Esophagus muscularis mucosa (tissue), 4 donors: ENCODE measurements around the gene COL4A6. TPM values are rescaled to one million over a fixed set of nuclear protein-coding genes. Genes with fewer than 3 reads are reported as not detected.

Experiments used
- DNase-seq: peaks from one replicate; pipeline ENCODE4 v3.0.0-alpha.2; 2017; ENCODE audit errors: extremely low spot score
- H3K27ac ChIP-seq, 4 donors: fragments of 200-600 bp; sonication (generic); replicated peaks in 1 of 4; 1 replicate in 3 of 4; 2 replicates in 1 of 4; pipeline ENCODE4 v1.5.1; 2016 to 2019; ENCODE audit warnings: mild to moderate bottlenecking in 1 of 4
- H3K27me3 ChIP-seq, 4 donors: fragments of 200-600 bp; sonication (generic); one replicate each; pipeline versions ENCODE4 v1.5.1 to v1.6.0; 2016 to 2019
- H3K36me3 ChIP-seq, 4 donors: fragments of 200-600 bp; sonication (generic); one replicate each; pipeline ENCODE4 v1.5.1; 2016 to 2019
- H3K4me1 ChIP-seq, 4 donors: fragments of 200-600 bp; sonication (generic); one replicate each; pipeline ENCODE4 v1.5.1; 2016 to 2019
- H3K4me3 ChIP-seq, 4 donors: fragments of 200-600 bp; sonication (generic); 1 replicate in 2 of 4; 2 replicates in 2 of 4; pipeline ENCODE4 v1.5.1; 2016 to 2019; ENCODE audit warnings: mild to moderate bottlenecking in 4 of 4, moderate library complexity in 1 of 4
- H3K9me3 ChIP-seq, 4 donors: fragments of 200-600 bp; sonication (generic); 1 replicate in 3 of 4; 2 replicates in 1 of 4; pipeline ENCODE4 v1.5.1; 2016 to 2019
- CTCF ChIP-seq, 3 experiments: fragments of 200-600 bp in 2 of 3; fragments of 450-650 bp in 1 of 3; sonication (generic) in 2 of 3; IDR thresholded peaks; one replicate each; pipeline ENCODE4 v1.5.1; 2017 to 2019; ENCODE audit warnings: antibody characterized with exemption in 3 of 3, mild to moderate bottlenecking in 2 of 3, moderate library complexity in 1 of 3
- EP300 ChIP-seq: sonication (generic); formaldehyde crosslinking; IDR thresholded peaks from one replicate; pipeline ENCODE4 v1.6.1; 2017; ENCODE audit warnings: antibody characterized with exemption
- POLR2A ChIP-seq: fragments of 450-650 bp; IDR thresholded peaks from one replicate; pipeline ENCODE4 v1.6.1; 2017; ENCODE audit warnings: antibody characterized with exemption, moderate library complexity, mild to moderate bottlenecking, low read depth
- POLR2AphosphoS5 ChIP-seq, 2 donors: sonication (generic); formaldehyde crosslinking; IDR thresholded peaks; one replicate each; pipeline ENCODE4 v1.6.1; 2017; ENCODE audit warnings: antibody characterized with exemption in 2 of 2
- WGBS: methylation state at CpG from one replicate; pipeline ENCODE4 v1.1.5; 2018; 5-methylcytosine and 5-hydroxymethylcytosine counted together
- intact Hi-C: fragments of 100-400 bp; cut with DNase I; formaldehyde crosslinking; loops from one replicate; pipeline ENCODE4 v1.15.1; 2023
- total RNA-seq, 4 donors: library from RNA; depleted of rRNA; stranded (reverse); fragments of >200 nt; gene quantifications; one replicate each; pipeline versions ENCODE4 v1.1.0 to v1.2.1, GENCODE V29; 2016

Gene COL4A6
- total RNA-seq, 4 donors from 2014 or later, result 126 to 192 (median 164) TPM

- 30% methylated on average over 2 of the region's 2 CpGs for WGBS
- H3K36me3 ChIP-seq, result no peaks in the 10 kb centered on the region
- H3K4me3 ChIP-seq, result no peak overlapping the region
- H3K27ac ChIP-seq, result peak overlapping the region; percentile 59 to 80 (median 76)
- H3K27me3 ChIP-seq, result no peaks in the 10 kb centered on the region
- H3K4me1 ChIP-seq, result peaks cover 0 to 29% (median 14%) of the 10 kb centered on the region in 4 donors
- DNase-seq, result no peak
- intact Hi-C loops, result no loop called here
- H3K9me3 ChIP-seq, result no peaks in the 10 kb centered on the region
- TF ChIP-seq POLR2A (no peak), CTCF (IDR thresholded peaks at IDR 0.05) (no peak), POLR2AphosphoS5 (IDR thresholded peaks at IDR 0.05) (no peak), EP300 (no peak)
These were observed 152.9 kb downstream of the COL4A6 start for GRCh38 chrX:108285356-108285755.

GRCh38 chrX:108275732-108276131 lies 162.5 kb downstream of the COL4A6 start:
- no peak for TF ChIP-seq EP300
- peak in 1 of 2 donors; percentile 23 for TF ChIP-seq POLR2AphosphoS5 (IDR thresholded peaks at IDR 0.05)
- 65% methylated on average over 4 of the region's 4 CpGs for WGBS
- intact Hi-C loops, result no loop called here

GRCh38 chrX:108271397-108271787 lies 166.8 kb downstream of the COL4A6 start:
- Histone ChIP-seq H3K27ac (peak overlapping the region; percentile 63 to 73 (median 68)), H3K27me3 (no peaks in the 10 kb centered on the region), H3K4me3 (no peak overlapping the region), H3K4me1 (peaks cover 0 to 43% (median 9%) of the 10 kb centered on the region in 4 donors), H3K9me3 (no peaks in the 10 kb centered on the region), H3K36me3 (no peaks in the 10 kb centered on the region)
- intact Hi-C loops, result no loop called here
- DNase-seq, result no peak
- 26% methylated on average over 2 of the region's 2 CpGs for WGBS
- no peak for TF ChIP-seq EP300
- no peak for TF ChIP-seq POLR2AphosphoS5 (IDR thresholded peaks at IDR 0.05)
- no peak for TF ChIP-seq POLR2A
- no peak for TF ChIP-seq CTCF (IDR thresholded peaks at IDR 0.05)

More at GRCh38 chrX:108275732-108276131, 162.5 kb downstream of the COL4A6 start:
- peaks cover 0 to 25% (median 6%) of the 10 kb centered on the region in 4 donors for H3K4me1 ChIP-seq
- peak overlapping the region in 3 of 4 donors; percentile 35 to 56 (median 36) for H3K27ac ChIP-seq
- H3K27me3 ChIP-seq, result no peaks in the 10 kb centered on the region
- H3K4me3 ChIP-seq, result no peak overlapping the region
- no peak for DNase-seq
- no peaks in the 10 kb centered on the region for H3K9me3 ChIP-seq
- no peaks in the 10 kb centered on the region for H3K36me3 ChIP-seq

- no peaks in the 10 kb centered on the region for H3K36me3 ChIP-seq
- no peak for TF ChIP-seq EP300
- no peak for TF ChIP-seq CTCF (IDR thresholded peaks at IDR 0.05)
- no peak for TF ChIP-seq POLR2A
- no peak for TF ChIP-seq POLR2AphosphoS5 (IDR thresholded peaks at IDR 0.05)
- H3K4me1 ChIP-seq, result peaks cover 0 to 42% (median 9%) of the 10 kb centered on the region in 4 donors
- intact Hi-C loops, result no loop called here
- 53% methylated on average over 6 of the region's 6 CpGs for WGBS
- no peaks in the 10 kb centered on the region for H3K9me3 ChIP-seq
- no peak for DNase-seq
- no peaks in the 10 kb centered on the region for H3K27me3 ChIP-seq
- no peak overlapping the region for H3K4me3 ChIP-seq
- H3K27ac ChIP-seq, result peak overlapping the region; percentile 63 to 73 (median 68)
These were observed 167.4 kb downstream of the COL4A6 start for GRCh38 chrX:108270739-108271396.

- H3K36me3 ChIP-seq, result no peaks in the 10 kb centered on the region
- no peaks in the 10 kb centered on the region for H3K9me3 ChIP-seq
- peak overlapping the region; percentile 63 to 73 (median 68) for H3K27ac ChIP-seq
- peaks cover 0 to 36% (median 9%) of the 10 kb centered on the region in 4 donors for H3K4me1 ChIP-seq
- DNase-seq, result no peak
- H3K27me3 ChIP-seq, result no peaks in the 10 kb centered on the region
- WGBS, result 71% methylated on average over 1 of the region's 1 CpG
- TF ChIP-seq EP300 (no peak), POLR2A (no peak), POLR2AphosphoS5 (IDR thresholded peaks at IDR 0.05) (no peak), CTCF (IDR thresholded peaks at IDR 0.05) (no peak)
- H3K4me3 ChIP-seq, result no peak overlapping the region
- intact Hi-C loops, result no loop called here
These were observed 167.9 kb downstream of the COL4A6 start for GRCh38 chrX:108270280-108270679.
